ENCODE results near the gene KDM1A. TPM values are rescaled to one million over a fixed set of nuclear protein-coding genes. Genes with fewer than 3 reads are reported as not detected.

KDM1A gene
- polyA plus RNA-seq, 3 donors, result 22.1 to 30.2 (median 24.1) TPM

- TF ChIP-seq, protein P1, sequence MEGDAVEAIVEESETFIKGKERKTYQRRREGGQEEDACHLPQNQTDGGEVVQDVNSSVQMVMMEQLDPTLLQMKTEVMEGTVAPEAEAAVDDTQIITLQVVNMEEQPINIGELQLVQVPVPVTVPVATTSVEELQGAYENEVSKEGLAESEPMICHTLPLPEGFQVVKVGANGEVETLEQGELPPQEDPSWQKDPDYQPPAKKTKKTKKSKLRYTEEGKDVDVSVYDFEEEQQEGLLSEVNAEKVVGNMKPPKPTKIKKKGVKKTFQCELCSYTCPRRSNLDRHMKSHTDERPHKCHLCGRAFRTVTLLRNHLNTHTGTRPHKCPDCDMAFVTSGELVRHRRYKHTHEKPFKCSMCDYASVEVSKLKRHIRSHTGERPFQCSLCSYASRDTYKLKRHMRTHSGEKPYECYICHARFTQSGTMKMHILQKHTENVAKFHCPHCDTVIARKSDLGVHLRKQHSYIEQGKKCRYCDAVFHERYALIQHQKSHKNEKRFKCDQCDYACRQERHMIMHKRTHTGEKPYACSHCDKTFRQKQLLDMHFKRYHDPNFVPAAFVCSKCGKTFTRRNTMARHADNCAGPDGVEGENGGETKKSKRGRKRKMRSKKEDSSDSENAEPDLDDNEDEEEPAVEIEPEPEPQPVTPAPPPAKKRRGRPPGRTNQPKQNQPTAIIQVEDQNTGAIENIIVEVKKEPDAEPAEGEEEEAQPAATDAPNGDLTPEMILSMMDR (IDR thresholded peaks at IDR 0.05), result peak; percentile 90
- Mint-ChIP-seq H3K4me3 (peak overlapping the region in 1 of 2 donors; percentile 29), H3K27ac (peak overlapping the region in 2 of 7 donors; percentile 6 to 19), H3K27me3 (ENCODE audit: low read depth in 3 of 3) (peaks cover 0 to 3% (median 0%) of the 10 kb centered on the region in 3 donors), H3K4me1 (peaks cover 37% of the 10 kb centered on the region), H3K36me3 (peaks cover 10 to 14% of the 10 kb centered on the region in 2 donors), H3K9me3 (no peaks in the 10 kb centered on the region)
- H3K4me2 ChIP-seq (replicated peaks; ENCODE audit: extremely low read depth, low read length, poor library complexity, severe bottlenecking), result no peak overlapping the region
- H2AFZ ChIP-seq (ENCODE audit: insufficient read depth, low read depth, low read length, poor library complexity, severe bottlenecking), result no peak overlapping the region
- H3K27ac ChIP-seq (ENCODE audit: low read depth in 1 of 2, low read length in 2 of 2), result no peak overlapping the region
- peaks cover 14% of the 10 kb centered on the region for H4K20me1 ChIP-seq (ENCODE audit: insufficient read depth, low read length)
- H3K9me3 ChIP-seq (replicated peaks in 1 of 2; ENCODE audit: control insufficient read depth in 1 of 2, insufficient read depth in 1 of 2, low read length in 2 of 2), result no peaks in the 10 kb centered on the region
- H3K79me2 ChIP-seq (ENCODE audit: insufficient read depth, low read length), result no peaks in the 10 kb centered on the region
- peaks cover 5 to 9% of the 10 kb centered on the region in 2 donors for H3K36me3 ChIP-seq (replicated peaks in 1 of 2; ENCODE audit: control insufficient read depth in 1 of 2, insufficient read depth in 2 of 2, low read length in 2 of 2)
- peak; percentile 21 to 47 (median 47) for DNase-seq
- intact Hi-C loops (cut with micrococcal nuclease), result loop anchor here (2.0 kb wide), 1 partner anchor 86 kb away; no protein-coding TSS in a partner anchor
- no peak overlapping the region for H3K9ac ChIP-seq (ENCODE audit: insufficient read depth, low read length, poor library complexity, severe bottlenecking)
- WGBS (ENCODE audit: insufficient coverage), result 83% methylated on average over 2 of the region's 12 CpGs
- peaks cover 24 to 40% of the 10 kb centered on the region in 2 donors for H3K4me1 ChIP-seq (ENCODE audit: control insufficient read depth in 1 of 2, insufficient read depth in 2 of 2, low read length in 2 of 2)
- H3K27me3 ChIP-seq (ENCODE audit: control insufficient read depth in 2 of 2, insufficient read depth in 2 of 2, low read length in 2 of 2), result no peaks in the 10 kb centered on the region
- H3K4me3 ChIP-seq (replicated peaks in 1 of 3; ENCODE audit: low read depth in 2 of 3, low read length in 3 of 3), result no peak overlapping the region
Observed at GRCh38 chr1:23098463-23099170, 79.3 kb downstream of the KDM1A start.

GRCh38 chr1:23099171-23099536, 79.9 kb downstream of the KDM1A start:
- no peaks in the 10 kb centered on the region for H3K9me3 ChIP-seq (replicated peaks in 1 of 2; ENCODE audit: control insufficient read depth in 1 of 2, insufficient read depth in 1 of 2, low read length in 2 of 2)
- H3K9ac ChIP-seq (ENCODE audit: insufficient read depth, low read length, poor library complexity, severe bottlenecking), result no peak overlapping the region

More at GRCh38 chr1:23099171-23099536, 79.9 kb downstream of the KDM1A start:
- Histone ChIP-seq H3K79me2 (ENCODE audit: insufficient read depth, low read length) (no peaks in the 10 kb centered on the region), H4K20me1 (ENCODE audit: insufficient read depth, low read length) (peaks cover 14% of the 10 kb centered on the region), H3K4me1 (ENCODE audit: control insufficient read depth in 1 of 2, insufficient read depth in 2 of 2, low read length in 2 of 2) (peaks cover 27 to 40% of the 10 kb centered on the region in 2 donors), H3K27me3 (ENCODE audit: control insufficient read depth in 2 of 2, insufficient read depth in 2 of 2, low read length in 2 of 2) (no peaks in the 10 kb centered on the region), H3K4me3 (replicated peaks in 1 of 3; ENCODE audit: low read depth in 2 of 3, low read length in 3 of 3) (no peak overlapping the region), H3K4me2 (replicated peaks; ENCODE audit: extremely low read depth, low read length, poor library complexity, severe bottlenecking) (no peak overlapping the region), H2AFZ (ENCODE audit: insufficient read depth, low read depth, low read length, poor library complexity, severe bottlenecking) (no peak overlapping the region), H3K36me3 (replicated peaks in 1 of 2; ENCODE audit: control insufficient read depth in 1 of 2, insufficient read depth in 2 of 2, low read length in 2 of 2) (peaks cover 0 to 4% of the 10 kb centered on the region in 2 donors), H3K27ac (ENCODE audit: low read depth in 1 of 2, low read length in 2 of 2) (no peak overlapping the region)
- H3K9me3 Mint-ChIP-seq, result no peaks in the 10 kb centered on the region
- H3K36me3 Mint-ChIP-seq, result peaks cover 5 to 9% of the 10 kb centered on the region in 2 donors
- intact Hi-C loops (cut with micrococcal nuclease), result loop anchor here (2.0 kb wide), 1 partner anchor 86 kb away; no protein-coding TSS in a partner anchor
- TF ChIP-seq, protein P1 (IDR thresholded peaks at IDR 0.05), result no peak
- peaks cover 0 to 3% (median 0%) of the 10 kb centered on the region in 3 donors for H3K27me3 Mint-ChIP-seq (ENCODE audit: low read depth in 3 of 3)
- H3K4me1 Mint-ChIP-seq, result peaks cover 37% of the 10 kb centered on the region
- no peak overlapping the region for H3K4me3 Mint-ChIP-seq
- DNase-seq, result no peak
- no CpG with 5 or more reads among the region's 1 CpG for WGBS (ENCODE audit: insufficient coverage)
- H3K27ac Mint-ChIP-seq, result no peak overlapping the region

Data from CD14-positive monocyte (primary cell).